Left lobe of liver (tissue), 2 donors: ENCODE measurements around the gene RBP4. TPM values are rescaled to one million over a fixed set of nuclear protein-coding genes. Genes with fewer than 3 reads are reported as not detected.

Experiments
- ATAC-seq: fragments of 200-7000 bp; cut with Tn5 transposase; one replicate; pipeline ENCODE4 v1.9.1; 2020; ENCODE audit warnings: mild to moderate bottlenecking, moderate library complexity
- DNase-seq: peaks from one replicate; pipeline ENCODE4 v3.0.0-alpha.2; 2020; ENCODE audit warnings: low spot score
- total RNA-seq: library from RNA; stranded (reverse); gene quantifications from one replicate; pipeline ENCODE4 v1.2.1, GENCODE V29; 2021
- donor health status: DM: no; HTN: no; CAD: no; lungs with moderate emphysema.
- donor health status: DM: no; HTN: yes; CAD: no.

RBP4 gene
- 6,485 TPM for total RNA-seq

DNA sequence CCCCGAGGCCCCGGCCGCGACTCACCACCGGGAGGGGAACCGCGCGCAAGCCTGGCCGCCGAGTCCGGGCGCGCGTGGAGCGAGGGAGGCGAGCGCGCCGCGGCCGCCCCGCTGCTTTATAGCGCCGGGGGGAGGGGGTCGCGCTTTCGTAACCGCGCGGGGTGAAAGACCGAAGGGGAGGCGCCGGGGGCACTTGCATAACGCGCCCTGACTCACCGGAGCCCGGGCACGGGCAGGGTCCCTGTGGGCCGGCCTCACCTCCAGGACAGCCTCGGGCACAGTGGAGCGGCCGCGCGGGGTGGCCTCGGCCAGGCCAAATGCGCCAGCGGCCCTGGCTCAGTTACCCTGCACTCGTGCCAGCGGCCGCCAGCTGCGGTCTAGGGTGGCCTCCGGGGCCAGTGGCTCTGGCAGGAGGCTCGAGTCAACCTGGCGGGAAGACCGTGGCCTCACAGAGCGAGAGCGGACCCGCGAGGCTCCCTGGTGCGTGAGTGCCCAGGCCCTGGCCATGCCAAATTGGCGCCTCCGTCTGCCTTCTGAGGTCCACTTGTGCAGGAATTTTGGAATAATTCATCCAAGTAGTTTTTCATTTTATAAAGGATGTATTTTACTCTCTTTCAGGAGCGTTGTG, at the start of gene RBP4:
TSS of gene RBP4 (minus strand) at position 90 of the 628 bp plus-strand sequence. CDS start 207 bp downstream, outside the sequence.
- ATAC-seq (peak; percentile 76), DNase-seq (peak; percentile 97)

DNA sequence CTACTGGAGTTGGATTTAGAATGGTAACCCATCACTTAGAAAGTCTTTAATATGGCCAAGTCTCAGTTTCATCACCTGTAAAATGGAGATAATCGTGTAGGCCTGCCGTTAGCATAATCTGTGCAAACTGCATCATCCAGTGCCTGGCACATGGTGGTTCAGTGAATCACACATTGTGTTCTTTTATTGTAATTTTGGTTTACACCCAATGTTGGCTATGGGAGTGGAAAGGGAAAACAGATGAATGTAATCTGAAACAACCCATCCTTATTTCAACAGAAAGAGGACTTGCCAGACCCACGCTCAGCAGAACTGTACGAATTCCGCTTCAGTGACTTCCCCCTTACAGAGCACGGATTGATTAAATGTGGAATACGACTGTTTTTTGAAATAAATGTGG, 38.8 kb upstream of the RBP4 start:
- DNase-seq: no peak
- no peak for ATAC-seq

DNA sequence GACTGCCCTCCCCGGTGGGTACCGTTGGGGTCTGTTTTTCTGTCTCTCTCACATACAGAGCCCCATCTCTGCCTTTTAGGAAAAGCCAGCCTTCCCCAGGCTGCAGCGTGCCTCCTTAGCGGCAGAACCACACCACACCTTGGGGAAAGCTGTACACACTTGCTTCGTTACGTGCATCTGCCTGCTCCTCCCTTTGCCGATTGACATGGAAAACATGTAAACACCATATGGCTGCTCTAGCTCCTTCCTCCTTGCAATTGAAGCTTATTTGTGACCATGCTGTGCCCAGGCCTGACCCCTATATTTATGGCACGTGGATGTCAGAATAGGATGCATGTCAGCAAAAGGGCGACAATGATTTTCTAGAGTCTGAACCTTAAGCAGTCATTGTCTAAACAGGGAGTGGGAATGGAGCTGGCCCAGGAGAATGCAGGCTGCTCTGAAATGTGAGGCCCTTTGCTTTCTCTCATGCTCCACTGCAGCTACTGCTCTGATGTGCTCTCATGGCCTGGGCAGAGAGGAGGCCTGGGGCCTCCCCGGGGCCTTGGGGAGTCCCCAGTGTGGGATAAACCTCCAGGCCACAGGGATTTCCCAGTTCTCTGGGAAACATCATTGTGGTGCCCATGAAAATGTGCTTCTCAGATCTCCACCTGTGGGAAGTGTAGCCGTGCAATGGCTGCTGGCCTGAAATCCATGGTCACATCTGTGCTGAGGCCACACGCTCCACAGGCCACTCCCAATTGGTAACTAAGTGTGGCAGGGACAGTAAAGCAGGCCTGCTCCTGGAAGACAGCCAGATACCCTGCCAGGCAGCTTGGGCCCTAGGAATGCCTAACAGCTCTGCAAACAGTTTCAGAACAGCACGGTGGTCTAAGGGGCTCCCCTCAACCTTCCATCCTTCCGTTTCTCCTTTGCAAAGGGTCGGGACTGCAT, 29.9 kb upstream of the RBP4 start:
- ATAC-seq: no peak
- DNase-seq: no peak

DNA sequence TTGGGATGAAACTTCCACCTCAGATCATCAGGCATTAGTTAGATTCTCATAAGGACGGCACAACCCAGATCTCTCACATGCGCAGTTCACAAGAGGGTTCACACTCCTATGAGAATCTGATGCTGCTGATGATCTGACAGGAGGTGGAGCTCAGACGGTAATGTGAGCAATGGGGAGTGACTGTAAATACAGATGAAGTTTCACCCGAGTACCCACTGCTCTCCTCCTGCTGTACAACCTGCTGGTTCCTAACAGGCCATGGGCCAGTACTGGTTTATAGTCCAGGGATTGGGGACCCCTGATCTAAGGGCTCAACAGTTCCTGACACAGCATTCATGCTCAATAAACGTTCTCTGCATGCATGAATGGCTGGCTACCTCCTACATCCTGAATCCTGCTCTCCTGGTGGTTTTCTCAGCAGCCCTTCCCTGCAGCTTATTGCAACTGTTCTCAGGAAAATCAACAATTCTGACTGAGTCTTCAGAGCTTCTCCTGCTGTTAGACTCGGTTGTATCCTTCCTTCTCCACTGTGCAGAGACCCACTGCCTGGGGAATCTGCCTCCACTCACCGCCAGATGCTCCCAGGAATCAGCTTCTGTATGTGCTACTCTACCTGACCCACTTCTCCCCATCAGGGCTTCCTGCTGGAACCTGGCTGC, 28.7 kb upstream of the RBP4 start:
- ATAC-seq (no peak), DNase-seq (no peak)

DNA sequence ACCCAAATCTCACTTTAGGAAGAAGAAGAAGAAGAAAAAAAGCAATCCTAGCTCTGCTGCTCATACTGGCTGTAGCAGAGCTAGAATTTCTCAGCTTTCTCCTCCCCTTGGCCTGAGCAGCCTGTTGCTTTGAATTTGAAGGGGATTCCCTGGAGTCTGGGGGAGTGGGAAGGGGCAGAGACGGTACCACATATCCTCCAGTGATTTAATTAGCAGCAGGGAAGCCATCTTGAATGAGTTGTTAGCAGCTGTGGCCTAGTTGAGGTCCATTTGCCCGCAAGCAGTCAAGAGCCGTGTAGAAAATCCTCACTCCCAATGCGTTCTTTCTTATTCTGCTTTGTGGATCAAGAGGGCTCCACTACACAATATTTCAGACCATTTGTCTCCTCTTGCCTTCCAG, 27.8 kb upstream of the RBP4 start:
- DNase-seq: no peak
- no peak for ATAC-seq

DNA sequence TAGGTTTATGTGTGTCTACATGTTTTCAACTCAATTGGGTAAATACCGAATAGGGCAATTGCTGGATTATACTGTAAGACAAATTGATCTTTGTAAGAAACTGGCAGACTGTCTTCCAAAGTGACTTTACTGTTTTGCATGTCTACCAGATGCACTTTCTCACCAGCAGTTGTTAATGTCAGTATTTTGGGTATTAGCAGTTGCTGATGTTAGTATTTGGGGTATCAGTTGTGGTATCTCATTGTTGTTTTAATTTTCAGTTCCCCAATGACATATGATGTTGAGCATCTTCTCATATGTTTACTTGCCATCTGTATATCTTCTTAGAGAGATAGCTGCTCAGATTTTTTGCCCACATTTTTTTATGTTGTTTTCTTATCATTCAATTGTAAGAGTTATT, 21.9 kb upstream of the RBP4 start:
- ATAC-seq (no peak), DNase-seq (no peak)

DNA sequence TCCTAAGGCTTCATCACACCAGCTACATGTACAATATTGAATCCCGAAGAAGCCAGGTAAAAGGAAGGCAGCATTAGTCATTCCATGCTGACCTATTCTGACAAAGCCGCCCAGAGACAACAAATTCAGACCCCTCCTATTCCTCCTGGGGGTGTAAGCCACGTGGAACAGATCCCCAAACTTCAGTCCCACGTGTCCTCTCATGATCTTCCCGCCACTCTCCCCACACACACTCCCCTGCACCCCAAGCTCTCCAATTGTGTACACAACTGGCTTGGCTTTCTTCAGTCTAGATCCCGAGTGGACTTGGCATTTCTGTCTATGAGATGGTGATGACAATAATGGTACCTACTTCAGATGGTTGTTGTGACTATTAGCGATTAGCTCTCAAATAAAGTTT, 19.9 kb upstream of the RBP4 start:
- DNase-seq (no peak), ATAC-seq (no peak)

DNA sequence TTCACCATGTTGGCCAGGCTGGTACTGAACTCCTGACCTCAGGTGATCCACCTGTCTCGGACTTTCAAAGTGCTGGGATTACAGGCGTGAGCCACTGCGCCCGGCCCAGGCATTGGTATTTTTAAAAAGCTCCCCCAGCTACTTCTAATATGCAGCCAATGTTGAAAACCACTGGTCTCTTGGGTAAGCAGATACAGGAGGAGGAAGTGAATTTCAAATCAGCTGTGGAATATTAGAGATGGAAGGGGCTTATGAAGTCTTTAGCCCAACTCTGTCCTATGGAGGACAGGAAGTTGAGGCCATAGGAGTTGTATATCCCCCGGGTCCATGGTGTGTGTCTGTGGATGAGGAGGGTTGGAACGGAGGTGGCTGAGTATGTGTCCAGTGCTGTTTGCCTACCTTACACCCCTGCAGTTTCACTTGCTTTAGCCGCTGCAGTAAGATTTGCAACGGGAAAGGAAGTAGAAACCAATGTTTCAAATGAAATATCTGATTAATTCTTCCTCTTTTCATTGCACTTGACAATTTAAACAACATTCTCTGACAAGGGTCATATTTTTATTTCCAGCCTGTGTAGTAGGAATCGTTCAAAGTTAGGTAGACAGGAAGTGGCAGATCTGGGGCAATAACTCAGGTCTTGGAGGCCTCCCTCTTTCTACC, 14.7 kb upstream of the RBP4 start:
- ATAC-seq: no peak
- no peak for DNase-seq

DNA sequence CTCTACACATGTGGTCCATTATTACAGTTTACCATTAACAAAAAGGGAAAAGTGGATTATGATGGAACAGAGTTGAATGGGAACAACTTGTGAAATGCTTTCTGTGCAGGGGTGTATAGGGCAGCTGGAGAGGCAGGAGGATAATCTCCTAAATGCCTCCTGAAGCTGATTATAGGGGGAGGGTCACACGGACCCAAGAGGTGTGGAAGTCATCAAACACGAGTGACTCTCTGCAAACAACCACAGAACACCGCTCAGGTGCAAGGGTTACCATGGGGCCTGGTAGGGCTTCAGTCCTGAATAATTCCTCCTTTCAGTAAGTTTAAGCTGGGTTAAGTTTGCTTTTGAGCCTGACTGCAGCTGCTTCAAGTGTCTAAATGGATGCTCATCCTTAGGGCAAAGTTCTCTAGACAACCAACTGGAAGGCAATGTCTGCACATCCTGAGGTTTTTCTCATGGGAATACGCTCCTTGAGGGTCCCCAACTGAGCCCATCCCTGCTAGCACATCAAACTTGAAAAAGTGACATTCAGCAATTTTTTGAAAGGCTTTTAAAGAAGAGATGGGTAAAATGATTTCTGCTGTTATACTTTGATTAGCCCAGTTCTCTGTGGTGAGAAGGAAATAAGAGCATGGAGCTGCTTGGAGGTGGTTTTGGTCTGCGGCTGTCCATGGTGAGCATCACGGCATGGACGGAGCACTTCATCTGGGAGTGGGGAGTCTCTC, 13.2 kb upstream of the RBP4 start:
- ATAC-seq (no peak), DNase-seq (no peak)

DNA sequence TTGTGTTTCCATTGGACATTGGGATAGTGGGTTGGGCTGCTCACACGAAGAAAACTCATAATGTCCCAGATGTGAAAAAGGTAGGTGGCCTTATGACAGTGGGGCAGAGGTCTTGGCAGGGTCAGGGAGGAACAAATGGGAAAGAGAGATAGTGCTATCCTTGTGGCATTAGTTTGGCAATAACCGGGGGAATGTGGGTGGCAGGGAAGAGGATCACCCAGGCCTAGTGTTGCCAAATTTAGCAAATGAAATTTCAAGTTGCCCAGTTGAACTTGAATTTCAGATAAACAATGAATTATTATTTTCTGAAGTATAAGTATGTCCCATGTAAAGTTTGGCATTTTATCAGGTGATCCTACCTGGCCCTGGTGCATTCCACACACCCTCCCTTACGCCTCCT, 12.1 kb upstream of the RBP4 start:
- no peak for ATAC-seq

DNA sequence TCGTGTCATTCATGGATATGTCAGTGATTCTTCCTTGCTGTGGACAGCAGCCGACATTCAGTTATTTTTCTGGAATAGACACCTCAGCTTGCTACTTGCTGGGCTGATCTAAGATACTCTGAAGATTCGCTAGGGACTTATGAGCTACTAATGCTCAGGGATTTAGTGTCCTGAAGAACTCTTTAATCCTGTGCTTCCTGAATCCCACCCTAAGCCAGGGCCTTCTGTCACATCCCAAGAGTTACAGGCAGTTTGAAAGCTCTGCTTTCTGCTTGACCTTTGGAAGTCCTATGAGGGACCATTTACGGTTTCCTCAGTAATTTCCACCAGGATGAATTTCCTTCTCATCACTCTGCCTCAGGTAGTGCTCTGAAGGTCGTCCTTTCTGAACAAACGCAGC, 11.3 kb upstream of the RBP4 start, which contains the start of gene PDE6C:
TSS of gene PDE6C (plus strand) at position 227 of the 400 bp plus-strand sequence. CDS start 189 bp downstream, outside the sequence.
- no peak for DNase-seq
- no peak for ATAC-seq

More for the DNA sequence above, 12.1 kb upstream of the RBP4 start:
- DNase-seq: no peak

DNA sequence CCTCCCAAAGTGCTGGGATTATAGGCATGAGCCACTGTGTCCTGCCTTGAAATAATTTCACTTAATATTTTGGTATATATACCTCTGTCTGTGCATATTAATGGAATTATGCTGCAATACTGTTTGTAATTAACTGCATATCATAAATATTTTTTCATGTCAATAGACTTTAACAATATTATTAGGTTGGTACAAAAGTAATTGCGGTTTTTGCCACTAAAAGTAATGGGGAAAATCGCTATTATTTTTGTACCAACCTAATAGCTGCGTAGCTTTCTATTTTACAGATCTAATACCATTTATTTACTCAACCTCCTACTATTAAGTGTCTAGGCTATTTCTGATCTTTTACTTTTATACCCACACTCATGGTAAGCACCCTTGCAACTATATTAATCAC, 7.4 kb upstream of the RBP4 start:
- DNase-seq: no peak
- no peak for ATAC-seq

DNA sequence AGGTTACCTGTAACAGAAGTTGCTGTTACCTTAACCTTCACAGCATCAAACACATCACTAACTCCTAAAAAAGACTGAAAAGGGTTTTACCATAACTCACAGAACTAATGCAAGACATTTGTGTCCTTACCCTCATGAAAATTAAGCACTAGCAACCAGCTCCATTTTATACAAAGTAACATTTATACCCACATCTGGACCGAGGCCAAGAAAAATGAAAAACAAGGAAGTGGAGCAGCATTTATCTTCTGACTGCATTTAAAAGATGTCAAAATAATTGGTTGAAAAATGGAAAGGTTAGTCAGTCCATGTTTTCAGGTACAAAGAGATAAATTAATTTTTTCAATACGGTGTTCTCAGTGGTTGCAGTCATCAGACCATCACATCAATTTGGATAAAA, 3.1 kb upstream of the RBP4 start:
- ATAC-seq (no peak), DNase-seq (no peak)

DNA sequence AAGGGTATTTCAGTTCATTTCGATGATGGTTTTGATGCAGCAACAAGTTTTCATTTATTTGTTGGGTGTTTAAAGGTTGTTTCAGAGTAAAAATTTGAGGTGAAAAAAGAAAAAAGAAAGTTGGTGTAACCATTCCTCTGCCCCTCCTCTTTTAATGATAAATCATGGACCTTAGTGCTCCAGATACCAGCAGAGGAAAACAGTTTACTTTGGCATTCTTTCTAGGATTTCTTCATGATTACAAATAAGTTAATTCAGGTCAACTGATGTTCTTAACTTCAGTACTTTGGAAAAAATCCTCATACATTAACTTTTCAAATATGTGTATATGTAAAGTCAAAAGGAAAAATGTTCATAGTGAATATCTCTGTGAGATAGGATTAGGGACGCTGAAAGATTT, 2.0 kb upstream of the RBP4 start:
- ATAC-seq (peak; percentile 1), DNase-seq (no peak)

DNA sequence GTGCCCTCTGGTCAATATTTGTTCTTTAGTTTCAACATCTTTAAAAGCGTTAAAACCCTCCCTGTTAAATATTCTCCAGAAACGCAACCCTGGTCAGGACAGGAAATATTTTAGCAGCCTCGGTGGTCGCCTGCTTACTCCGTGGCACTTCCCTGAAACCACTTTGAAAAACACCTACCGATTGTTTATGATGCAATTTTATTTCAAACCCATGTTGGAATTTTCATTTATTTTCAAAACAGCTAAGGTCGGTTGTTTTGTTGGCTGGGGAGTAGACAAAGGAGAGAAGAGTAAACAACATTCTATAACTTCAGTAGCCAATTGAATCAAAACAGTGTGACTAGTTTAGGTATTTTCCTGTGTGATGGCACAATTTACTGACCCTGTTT, 733 bp upstream of the RBP4 start:
- ATAC-seq (peak; percentile 25), DNase-seq (no peak)

DNA sequence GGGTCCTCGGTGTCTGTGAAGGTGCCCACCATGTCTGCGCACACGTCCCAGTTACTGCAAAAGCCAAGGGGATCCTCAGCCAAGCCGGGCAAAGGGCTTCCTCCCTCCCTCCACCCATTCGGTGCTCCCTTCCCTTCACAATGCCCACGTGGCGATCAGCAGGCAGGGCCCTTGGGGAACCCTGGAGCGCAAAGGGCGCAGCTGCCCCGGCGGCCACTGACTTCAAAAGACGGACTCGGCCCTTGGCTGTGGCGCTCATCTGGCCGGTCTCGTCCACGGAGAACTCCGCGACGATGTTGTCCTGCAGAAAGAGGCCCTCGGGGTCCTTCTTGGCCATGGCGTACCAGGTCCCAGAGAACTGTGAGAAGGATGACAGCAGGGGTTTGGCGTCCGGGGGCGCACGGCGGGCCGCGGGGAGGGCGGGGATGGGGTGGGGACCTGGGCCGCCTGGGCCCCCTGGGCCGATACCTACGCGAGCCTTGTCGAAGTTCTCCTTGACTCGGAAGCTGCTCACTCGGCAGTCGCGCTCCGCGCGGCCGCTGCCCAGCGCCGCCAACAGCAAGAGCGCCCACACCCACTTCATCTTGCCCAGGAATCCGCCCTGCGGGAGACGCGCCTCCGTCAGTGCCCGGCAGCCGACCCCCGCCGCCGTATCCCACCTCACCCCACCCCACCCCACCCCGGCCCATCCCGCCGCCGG, 439 bp downstream of the RBP4 start:
- DNase-seq: peak; percentile 59
- ATAC-seq: peak; percentile 15

DNA sequence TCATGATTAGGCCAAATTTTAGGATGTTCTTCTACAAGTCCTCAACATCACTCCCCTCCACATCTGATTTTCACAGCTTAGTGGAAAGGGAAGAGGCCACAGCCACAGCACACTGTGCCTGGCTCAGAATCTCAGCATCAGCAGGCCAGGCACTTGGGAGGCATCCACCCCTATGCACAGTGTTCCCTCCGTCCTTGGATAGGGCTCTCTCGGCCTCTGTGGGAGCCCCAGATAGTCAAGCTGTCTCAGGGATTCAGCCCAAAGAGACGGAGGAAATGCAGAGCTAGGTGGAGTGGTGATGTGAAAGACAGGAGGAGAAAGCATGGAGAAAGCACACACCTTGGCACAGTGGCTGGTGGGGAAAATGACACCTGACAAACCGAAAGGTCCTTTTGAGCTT, 1.3 kb downstream of the RBP4 start:
- ATAC-seq (no peak), DNase-seq (no peak)

DNA sequence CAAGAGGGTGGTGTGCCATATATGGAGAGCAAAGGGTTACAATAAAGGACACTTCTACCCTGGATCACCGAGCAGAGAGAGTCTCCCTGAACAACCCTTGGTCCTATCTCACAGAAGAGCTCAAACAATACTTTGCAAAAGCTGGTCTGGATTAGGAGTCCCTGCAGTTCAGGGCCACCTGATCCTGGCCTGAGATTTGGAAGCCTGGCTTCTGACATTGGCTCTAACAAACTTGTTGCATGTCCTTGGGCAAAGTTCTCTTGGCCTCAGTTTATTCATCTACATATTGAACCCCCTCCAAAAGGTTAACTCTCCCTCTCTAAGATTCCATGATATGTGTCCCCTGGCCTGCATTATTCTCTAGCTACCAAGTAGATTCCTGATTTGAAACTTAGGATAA, 1.7 kb downstream of the RBP4 start:
- DNase-seq (peak; percentile 63), ATAC-seq (peak; percentile 0)

DNA sequence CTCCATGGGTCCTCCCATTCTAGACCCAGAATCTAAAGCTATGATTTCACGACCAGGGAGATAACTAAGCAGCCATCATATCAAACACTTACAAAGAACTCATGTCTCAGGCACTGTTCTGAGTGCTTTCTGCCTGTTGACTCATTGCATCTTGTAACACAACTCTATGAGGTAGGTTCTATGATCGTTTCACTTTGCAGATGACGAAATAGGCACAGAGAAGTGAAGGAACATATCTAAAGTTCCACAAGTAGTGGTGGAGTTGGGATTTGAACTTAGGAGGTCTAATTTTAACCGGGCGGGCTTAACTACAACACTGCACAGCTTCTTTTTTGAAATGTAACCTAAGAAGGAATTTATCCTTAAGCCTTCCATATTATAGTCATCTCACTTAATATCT, 2.9 kb downstream of the RBP4 start:
- no peak for DNase-seq
- ATAC-seq: no peak

DNA sequence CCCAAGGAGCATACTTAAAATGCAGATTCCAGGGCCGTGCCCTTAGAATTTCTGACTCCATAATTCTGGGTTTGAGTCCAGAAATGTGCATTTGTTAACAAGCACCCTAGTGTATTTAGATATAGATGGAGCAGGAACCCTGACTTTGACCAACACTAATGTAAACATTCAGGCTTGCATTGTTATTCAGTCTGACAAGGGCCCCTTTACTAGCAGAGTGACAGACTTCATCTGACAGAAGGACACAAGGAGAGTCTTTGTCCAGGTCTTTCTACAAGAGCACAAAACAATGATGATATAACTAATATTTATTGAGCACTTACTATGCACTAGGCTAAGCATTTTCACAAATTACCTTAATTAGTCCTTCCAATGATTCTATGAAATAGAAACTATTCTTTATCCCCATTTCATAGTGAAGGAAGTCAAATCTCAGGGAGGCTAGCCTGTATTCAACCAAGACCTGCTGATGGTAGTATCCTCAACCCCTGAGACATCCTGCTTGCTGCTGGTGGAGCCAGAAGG, 3.9 kb downstream of the RBP4 start:
- ATAC-seq: no peak
- DNase-seq: no peak
